ENCODE data around the gene PELI1. TPM values are rescaled to one million over a fixed set of nuclear protein-coding genes. Genes with fewer than 3 reads are reported as not detected.

The PELI1 gene
- total RNA-seq, 1 experiment from 2014 or later: 53.5 TPM

- TF ChIP-seq ZNF121 (CRISPR knock-in tag; IDR thresholded peaks at IDR 0.05) (no peak), ATF6 (CRISPR knock-in tag; IDR thresholded peaks at IDR 0.05) (no peak), SMAD4 (CRISPR knock-in tag; IDR thresholded peaks at IDR 0.05) (no peak), NR3C1 (CRISPR knock-in tag; conservative IDR thresholded peaks at IDR 0.05; ENCODE audit: low read depth) (no peak), ZNF512 (CRISPR knock-in tag; IDR thresholded peaks at IDR 0.05; ENCODE audit: borderline replicate concordance) (no peak), PREB (CRISPR knock-in tag; IDR thresholded peaks at IDR 0.05; ENCODE audit: borderline replicate concordance) (no peak), ZNF281 (CRISPR knock-in tag; IDR thresholded peaks at IDR 0.05) (no peak), EMX1 (CRISPR knock-in tag; IDR thresholded peaks at IDR 0.05) (no peak), ZNF219 (CRISPR knock-in tag; IDR thresholded peaks at IDR 0.05; ENCODE audit: borderline replicate concordance) (no peak)
These were observed 7.3 kb upstream of the PELI1 start (continued) for GRCh38 chr2:64151476-64151875.

GRCh38 chr2:64145714-64146113, 1.5 kb upstream of the PELI1 start:
- H3K4me1 Mint-ChIP-seq: peaks cover 18% of the 10 kb centered on the region
- TF ChIP-seq SMAD4 (CRISPR knock-in tag; IDR thresholded peaks at IDR 0.05) (no peak), FOXP1 (CRISPR knock-in tag; IDR thresholded peaks at IDR 0.05; ENCODE audit: borderline replicate concordance) (no peak), FOXK1 (CRISPR knock-in tag; IDR thresholded peaks at IDR 0.05) (no peak), ERG (CRISPR knock-in tag; IDR thresholded peaks at IDR 0.05) (no peak), E2F4 (CRISPR knock-in tag; IDR thresholded peaks at IDR 0.05; ENCODE audit: borderline replicate concordance, low read depth) (no peak), IRF2 (CRISPR knock-in tag; IDR thresholded peaks at IDR 0.05; ENCODE audit: borderline replicate concordance, low read depth) (no peak), RORB (CRISPR knock-in tag; IDR thresholded peaks at IDR 0.05) (no peak), SOX15 (CRISPR knock-in tag; IDR thresholded peaks at IDR 0.05) (no peak), E2F1 (CRISPR knock-in tag; IDR thresholded peaks at IDR 0.05) (no peak), ZNF671 (CRISPR knock-in tag; IDR thresholded peaks at IDR 0.05) (no peak), MYBL2 (CRISPR knock-in tag; IDR thresholded peaks at IDR 0.05) (no peak), TEAD4 (CRISPR knock-in tag; IDR thresholded peaks at IDR 0.05) (no peak), IRF1 (CRISPR knock-in tag; IDR thresholded peaks at IDR 0.05) (no peak), ATF3 (CRISPR knock-in tag; conservative IDR thresholded peaks at IDR 0.05) (no peak), NFYB (CRISPR knock-in tag; conservative IDR thresholded peaks at IDR 0.05; ENCODE audit: low read depth) (no peak)
- ATAC-seq: no peak
- no peak overlapping the region for H3K4me3 Mint-ChIP-seq
- ChIA-PET CTCF (no interaction called here), POLR2A (no interaction called here)
- no peaks in the 10 kb centered on the region for H3K36me3 Mint-ChIP-seq
- DNase-seq (ENCODE audit: low spot score): no peak
- no peaks in the 10 kb centered on the region for H3K27me3 Mint-ChIP-seq (ENCODE audit: low read depth)
- H3K27ac Mint-ChIP-seq: no peak overlapping the region
- no peaks in the 10 kb centered on the region for H3K9me3 Mint-ChIP-seq

All from WTC11 (cell line).